Measurements from ENCODE around the gene SCUBE2. TPM values are rescaled to one million over a fixed set of nuclear protein-coding genes. Genes with fewer than 3 reads are reported as not detected.

The SCUBE2 gene
- total and polyA plus RNA-seq, 7 donors, result 2.3 to 22.9 (median 7.5) TPM

- DNase-seq, result no peak
- H3K4me1 ChIP-seq, result no peaks in the 10 kb centered on the region
- TF ChIP-seq CTCF (IDR thresholded peaks at IDR 0.05) (no peak), EP300 (IDR thresholded peaks at IDR 0.05) (no peak), POLR2AphosphoS5 (IDR thresholded peaks at IDR 0.05) (no peak), POLR2A (IDR thresholded peaks at IDR 0.05) (no peak)
- no peaks in the 10 kb centered on the region for H3K36me3 ChIP-seq
- H3K27ac ChIP-seq, result no peak overlapping the region
- H3K27me3 ChIP-seq, result no peaks in the 10 kb centered on the region
- no peak overlapping the region for H3K4me3 ChIP-seq
- WGBS, 2 donors, result 79 to 80% methylated on average over 7 of the region's 7 CpGs
- H3K9me3 ChIP-seq, result no peaks in the 10 kb centered on the region
- intact Hi-C loops (cut with DNase I), result no loop called here
Measured at GRCh38 chr11:9037046-9037780, 54.2 kb downstream of the SCUBE2 start.

- 74% methylated on average over 5 of the region's 5 CpGs for WGBS, 2 donors
- TF ChIP-seq CTCF (IDR thresholded peaks at IDR 0.05), result no peak
- TF ChIP-seq EP300 (IDR thresholded peaks at IDR 0.05), result no peak
- TF ChIP-seq POLR2AphosphoS5 (IDR thresholded peaks at IDR 0.05), result no peak
- TF ChIP-seq POLR2A (IDR thresholded peaks at IDR 0.05), result no peak
- Histone ChIP-seq H3K27me3 (no peaks in the 10 kb centered on the region), H3K4me1 (no peaks in the 10 kb centered on the region), H3K4me3 (no peak overlapping the region), H3K27ac (no peak overlapping the region), H3K36me3 (no peaks in the 10 kb centered on the region), H3K9me3 (no peaks in the 10 kb centered on the region)
- DNase-seq, result no peak
- intact Hi-C loops (cut with DNase I), result no loop called here
Measured at GRCh38 chr11:9030601-9031000, 60.8 kb downstream of the SCUBE2 start.

- H3K4me3 ChIP-seq, result no peak overlapping the region
- H3K36me3 ChIP-seq, result no peaks in the 10 kb centered on the region
- no peak overlapping the region for H3K27ac ChIP-seq
- H3K9me3 ChIP-seq, result no peaks in the 10 kb centered on the region
- WGBS, 2 donors, result 90 to 91% methylated on average over 7 of the region's 7 CpGs
- no peaks in the 10 kb centered on the region for H3K4me1 ChIP-seq
- no peak for DNase-seq
- intact Hi-C loops (cut with DNase I), result no loop called here
- TF ChIP-seq POLR2AphosphoS5 (IDR thresholded peaks at IDR 0.05), result no peak
- no peak for TF ChIP-seq CTCF (IDR thresholded peaks at IDR 0.05)
- no peak for TF ChIP-seq EP300 (IDR thresholded peaks at IDR 0.05)
- TF ChIP-seq POLR2A (IDR thresholded peaks at IDR 0.05), result no peak
- H3K27me3 ChIP-seq, result no peaks in the 10 kb centered on the region
Measured at GRCh38 chr11:9029422-9029821, 62.0 kb downstream of the SCUBE2 start.

- Histone ChIP-seq H3K9me3 (no peaks in the 10 kb centered on the region), H3K27me3 (no peaks in the 10 kb centered on the region), H3K4me1 (no peaks in the 10 kb centered on the region), H3K36me3 (no peaks in the 10 kb centered on the region), H3K27ac (no peak overlapping the region), H3K4me3 (no peak overlapping the region)
- intact Hi-C loops (cut with DNase I), result no loop called here
- no peak for DNase-seq
- 88 to 100% methylated on average over 1 of the region's 1 CpG for WGBS, 2 donors
- TF ChIP-seq POLR2A (IDR thresholded peaks at IDR 0.05), result no peak
- TF ChIP-seq POLR2AphosphoS5 (IDR thresholded peaks at IDR 0.05), result no peak
- TF ChIP-seq CTCF (IDR thresholded peaks at IDR 0.05), result no peak
- TF ChIP-seq EP300 (IDR thresholded peaks at IDR 0.05), result no peak
Measured at GRCh38 chr11:9028581-9028980, 62.8 kb downstream of the SCUBE2 start.

Measured in sigmoid colon (tissue), 7 donors.